ENCODE results near the gene FAM170B.

Gene FAM170B

GRCh38 chr10:49104323-49104722, 29.5 kb downstream of the FAM170B start:
- CTCF ChIA-PET, result no interaction called here
- peaks cover 39% of the 10 kb centered on the region for H3K27me3 Mint-ChIP-seq
- no peaks in the 10 kb centered on the region for H3K9me3 Mint-ChIP-seq
- no peak overlapping the region for H3K27ac Mint-ChIP-seq
- H3K36me3 Mint-ChIP-seq, result no peaks in the 10 kb centered on the region
- no peak overlapping the region for H3K4me3 Mint-ChIP-seq
- no peaks in the 10 kb centered on the region for H3K4me1 Mint-ChIP-seq
- DNase-seq, result no peak

- Mint-ChIP-seq H3K27me3 (peaks cover 35% of the 10 kb centered on the region), H3K27ac (no peak overlapping the region), H3K4me1 (no peaks in the 10 kb centered on the region), H3K36me3 (no peaks in the 10 kb centered on the region), H3K4me3 (no peak overlapping the region), H3K9me3 (no peaks in the 10 kb centered on the region)
- CTCF ChIA-PET, result no interaction called here
- no peak for DNase-seq
Observed at GRCh38 chr10:49103761-49104160, 30.1 kb downstream of the FAM170B start.

DNA sequence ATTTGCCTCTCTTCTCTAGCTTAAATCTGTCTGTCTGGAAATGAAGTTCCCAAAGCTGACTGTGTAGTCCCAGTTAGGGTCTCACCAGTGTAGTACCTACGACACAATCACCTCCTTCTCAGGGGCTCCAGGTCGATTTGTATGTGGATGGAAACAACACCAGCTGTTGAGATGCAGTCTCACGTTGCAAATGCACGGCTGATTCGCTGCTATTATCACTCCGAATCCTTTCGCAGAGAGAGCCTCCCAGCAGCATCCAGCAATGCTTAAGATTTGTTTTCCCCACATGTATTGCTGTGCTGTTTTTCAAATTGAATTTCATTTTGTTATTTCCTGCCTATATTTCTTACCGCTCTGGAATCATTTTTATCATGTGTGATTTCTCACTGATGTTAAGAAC, 34.8 kb downstream of the FAM170B start:
- CTCF ChIA-PET, result no interaction called here
- H3K27ac Mint-ChIP-seq, result no peak overlapping the region
- H3K4me1 Mint-ChIP-seq, result no peaks in the 10 kb centered on the region
- no peaks in the 10 kb centered on the region for H3K36me3 Mint-ChIP-seq
- peaks cover 8% of the 10 kb centered on the region for H3K27me3 Mint-ChIP-seq
- DNase-seq, result no peak
- no peaks in the 10 kb centered on the region for H3K9me3 Mint-ChIP-seq
- no peak overlapping the region for H3K4me3 Mint-ChIP-seq

GRCh38 chr10:49096890-49097445, 36.9 kb downstream of the FAM170B start:
- no peaks in the 10 kb centered on the region for H3K4me1 Mint-ChIP-seq
- no peaks in the 10 kb centered on the region for H3K36me3 Mint-ChIP-seq
- no peaks in the 10 kb centered on the region for H3K9me3 Mint-ChIP-seq
- peaks cover 4% of the 10 kb centered on the region for H3K27me3 Mint-ChIP-seq
- DNase-seq, result no peak
- CTCF ChIA-PET, result no interaction called here
- no peak overlapping the region for H3K4me3 Mint-ChIP-seq
- H3K27ac Mint-ChIP-seq, result no peak overlapping the region

DNA sequence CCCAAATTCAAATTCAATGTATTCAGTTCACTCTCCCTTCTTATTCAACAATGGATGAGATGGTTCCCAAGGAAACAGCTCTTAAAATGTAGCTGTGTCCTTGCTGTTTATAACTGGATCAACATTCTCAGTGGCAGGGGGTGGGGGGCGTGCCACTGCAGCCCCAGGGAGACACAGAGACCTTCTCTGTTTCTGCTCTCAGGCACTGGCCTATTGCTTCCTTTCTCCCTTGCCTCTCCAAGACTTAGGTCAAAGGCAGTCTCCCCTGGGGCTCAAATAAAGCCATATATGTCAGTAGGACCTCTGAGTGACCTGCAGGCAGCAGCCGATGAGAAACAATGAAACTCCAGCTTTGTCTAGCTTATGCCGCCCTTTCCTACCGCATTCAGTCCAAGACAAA, 39.2 kb downstream of the FAM170B start:
- H3K27ac Mint-ChIP-seq, result no peak overlapping the region
- no peak for DNase-seq
- no peaks in the 10 kb centered on the region for H3K36me3 Mint-ChIP-seq
- CTCF ChIA-PET, result no interaction called here
- H3K9me3 Mint-ChIP-seq, result no peaks in the 10 kb centered on the region
- peaks cover 5% of the 10 kb centered on the region for H3K27me3 Mint-ChIP-seq
- H3K4me3 Mint-ChIP-seq, result no peak overlapping the region
- no peaks in the 10 kb centered on the region for H3K4me1 Mint-ChIP-seq

GRCh38 chr10:49093922-49094321, 39.9 kb downstream of the FAM170B start:
- Mint-ChIP-seq H3K36me3 (no peaks in the 10 kb centered on the region), H3K4me1 (no peaks in the 10 kb centered on the region), H3K4me3 (no peak overlapping the region), H3K9me3 (no peaks in the 10 kb centered on the region), H3K27ac (no peak overlapping the region), H3K27me3 (peaks cover 5% of the 10 kb centered on the region)
- CTCF ChIA-PET, result no interaction called here
- DNase-seq, result no peak

DNA sequence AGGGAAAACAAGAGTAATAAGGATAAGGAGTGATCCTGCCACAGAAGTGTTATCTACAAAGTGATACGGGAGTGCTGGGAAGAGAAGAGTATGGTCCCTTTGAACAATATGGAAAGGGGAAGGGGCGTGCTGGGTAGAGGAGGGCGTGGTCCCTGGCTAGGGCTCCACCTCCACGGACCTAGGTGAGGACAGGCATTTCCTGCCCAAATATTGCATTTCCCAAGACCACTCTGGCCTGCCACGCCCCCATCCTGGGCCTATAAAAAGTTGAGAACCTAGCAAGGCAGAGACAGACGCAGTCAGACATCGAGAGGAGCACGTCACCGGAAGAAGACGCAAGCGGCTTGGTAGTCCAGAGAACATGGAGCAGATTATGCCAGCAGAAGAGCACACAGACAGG, 41.3 kb downstream of the FAM170B start:
- CTCF ChIA-PET, result no interaction called here
- no peaks in the 10 kb centered on the region for H3K9me3 Mint-ChIP-seq
- no peak overlapping the region for H3K4me3 Mint-ChIP-seq
- DNase-seq, result no peak
- H3K4me1 Mint-ChIP-seq, result no peaks in the 10 kb centered on the region
- H3K27me3 Mint-ChIP-seq, result peaks cover 5% of the 10 kb centered on the region
- no peaks in the 10 kb centered on the region for H3K36me3 Mint-ChIP-seq
- H3K27ac Mint-ChIP-seq, result no peak overlapping the region

- H3K36me3 Mint-ChIP-seq, result no peaks in the 10 kb centered on the region
- no peak for DNase-seq
- H3K4me1 Mint-ChIP-seq, result no peaks in the 10 kb centered on the region
- peaks cover 5% of the 10 kb centered on the region for H3K27me3 Mint-ChIP-seq
- peaks cover 5% of the 10 kb centered on the region for H3K9me3 Mint-ChIP-seq
- H3K4me3 Mint-ChIP-seq, result no peak overlapping the region
- CTCF ChIA-PET, result no interaction called here
- H3K27ac Mint-ChIP-seq, result no peak overlapping the region
Observed at GRCh38 chr10:49091450-49092210, 42.2 kb downstream of the FAM170B start.

GRCh38 chr10:49090696-49091380, 43.0 kb downstream of the FAM170B start:
- peaks cover 5% of the 10 kb centered on the region for H3K27me3 Mint-ChIP-seq
- peaks cover 8% of the 10 kb centered on the region for H3K9me3 Mint-ChIP-seq
- H3K36me3 Mint-ChIP-seq, result no peaks in the 10 kb centered on the region
- DNase-seq, result no peak
- CTCF ChIA-PET, result no interaction called here
- no peaks in the 10 kb centered on the region for H3K4me1 Mint-ChIP-seq
- H3K4me3 Mint-ChIP-seq, result no peak overlapping the region
- no peak overlapping the region for H3K27ac Mint-ChIP-seq

- H3K9me3 Mint-ChIP-seq, result peaks cover 8% of the 10 kb centered on the region
- H3K27ac Mint-ChIP-seq, result no peak overlapping the region
- no peak overlapping the region for H3K4me3 Mint-ChIP-seq
- CTCF ChIA-PET, result no interaction called here
- H3K4me1 Mint-ChIP-seq, result no peaks in the 10 kb centered on the region
- DNase-seq, result no peak
- peaks cover 5% of the 10 kb centered on the region for H3K27me3 Mint-ChIP-seq
- no peaks in the 10 kb centered on the region for H3K36me3 Mint-ChIP-seq
Observed at GRCh38 chr10:49090189-49090575, 43.6 kb downstream of the FAM170B start.

- Mint-ChIP-seq H3K27me3 (peaks cover 5% of the 10 kb centered on the region), H3K9me3 (peaks cover 8% of the 10 kb centered on the region), H3K4me1 (no peaks in the 10 kb centered on the region), H3K36me3 (no peaks in the 10 kb centered on the region), H3K4me3 (no peak overlapping the region), H3K27ac (no peak overlapping the region)
- DNase-seq, result no peak
- CTCF ChIA-PET, result interaction anchor here (1.0 kb wide), 1 partner anchor 432 kb away, joined by 3 read pairs; no protein-coding TSS in a partner anchor
Observed at GRCh38 chr10:49089557-49090188, 44.1 kb downstream of the FAM170B start.

- DNase-seq, result no peak
- Mint-ChIP-seq H3K27ac (no peak overlapping the region), H3K9me3 (peaks cover 8% of the 10 kb centered on the region), H3K27me3 (peaks cover 5% of the 10 kb centered on the region), H3K4me3 (no peak overlapping the region), H3K4me1 (no peaks in the 10 kb centered on the region), H3K36me3 (no peaks in the 10 kb centered on the region)
- CTCF ChIA-PET, result interaction anchor here (1.0 kb wide), 1 partner anchor 431 kb away, joined by 3 read pairs; no protein-coding TSS in a partner anchor
Observed at GRCh38 chr10:49089152-49089551, 44.7 kb downstream of the FAM170B start.

- CTCF ChIA-PET, result no interaction called here
- Mint-ChIP-seq H3K4me1 (no peaks in the 10 kb centered on the region), H3K4me3 (no peak overlapping the region), H3K27ac (no peak overlapping the region), H3K9me3 (peaks cover 8% of the 10 kb centered on the region), H3K27me3 (peaks cover 5% of the 10 kb centered on the region), H3K36me3 (no peaks in the 10 kb centered on the region)
- DNase-seq, result no peak
Observed at GRCh38 chr10:49086889-49087288, 46.9 kb downstream of the FAM170B start.

- CTCF ChIA-PET, result no interaction called here
- DNase-seq, result no peak
- no peaks in the 10 kb centered on the region for H3K36me3 Mint-ChIP-seq
- H3K9me3 Mint-ChIP-seq, result peaks cover 8% of the 10 kb centered on the region
- no peak overlapping the region for H3K27ac Mint-ChIP-seq
- H3K27me3 Mint-ChIP-seq, result peaks cover 9% of the 10 kb centered on the region
- peaks cover 6% of the 10 kb centered on the region for H3K4me1 Mint-ChIP-seq
- no peak overlapping the region for H3K4me3 Mint-ChIP-seq
Observed at GRCh38 chr10:49083261-49083660, 50.6 kb downstream of the FAM170B start.

DNA sequence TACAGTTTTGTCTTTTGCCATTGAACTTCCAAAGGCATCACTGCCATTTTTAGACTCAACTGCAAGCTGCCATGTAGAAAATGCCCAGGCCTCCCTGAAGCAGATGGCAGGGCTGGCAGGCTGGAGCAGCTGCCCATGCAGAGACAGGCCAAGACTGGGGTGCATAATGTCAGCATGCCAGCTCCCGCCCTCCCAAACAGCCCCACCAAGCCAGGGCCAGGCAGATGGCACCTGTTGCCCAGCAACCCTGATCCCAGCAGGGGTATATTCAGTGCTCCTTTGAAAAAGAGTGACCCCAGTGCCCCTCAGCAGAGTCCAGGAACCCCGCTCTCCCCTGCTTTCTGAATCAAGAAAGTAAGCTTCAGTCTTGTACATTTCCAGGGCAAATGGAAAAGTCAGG, 51.1 kb downstream of the FAM170B start:
- DNase-seq, result no peak
- CTCF ChIA-PET, result no interaction called here
- no peak overlapping the region for H3K4me3 Mint-ChIP-seq
- peaks cover 9% of the 10 kb centered on the region for H3K27me3 Mint-ChIP-seq
- H3K9me3 Mint-ChIP-seq, result peaks cover 8% of the 10 kb centered on the region
- peaks cover 6% of the 10 kb centered on the region for H3K4me1 Mint-ChIP-seq
- no peak overlapping the region for H3K27ac Mint-ChIP-seq
- H3K36me3 Mint-ChIP-seq, result no peaks in the 10 kb centered on the region

Measured in activated naive CD4-positive, alpha-beta T cell treated with anti-CD3 and anti-CD28 coated beads, Interleukin-2, amount 10 ng/mL, durations not matched to agents 7 days and 5 days (primary cell).